ENCODE measurements around the gene BCL11A.

Gene BCL11A

DNA sequence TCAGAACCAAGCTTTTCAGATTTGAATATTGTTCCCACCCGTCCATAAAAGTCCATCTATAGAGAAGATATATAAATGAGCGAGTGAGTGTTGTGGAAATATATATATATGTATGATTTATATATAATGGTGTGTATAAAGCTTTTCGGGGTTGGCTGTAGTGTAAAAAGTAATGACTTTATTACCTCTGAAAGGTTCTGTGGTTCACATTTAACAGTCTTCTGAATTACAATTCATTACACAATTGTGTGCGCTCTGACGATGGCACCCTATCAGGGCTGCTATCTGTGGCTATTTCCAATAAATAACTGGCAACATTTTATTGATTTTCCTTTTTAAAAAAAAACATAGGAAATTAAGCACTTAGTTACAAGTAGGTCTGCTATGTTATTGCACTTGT lies 2.7 kb upstream of the BCL11A start:
- no peak overlapping the region for H3K4me3 ChIP-seq (replicated peaks; ENCODE audit: low read depth, low read length)
- DNase-seq (ENCODE audit: extremely low read depth, low read depth), result no peak
- TF ChIP-seq, protein P1, sequence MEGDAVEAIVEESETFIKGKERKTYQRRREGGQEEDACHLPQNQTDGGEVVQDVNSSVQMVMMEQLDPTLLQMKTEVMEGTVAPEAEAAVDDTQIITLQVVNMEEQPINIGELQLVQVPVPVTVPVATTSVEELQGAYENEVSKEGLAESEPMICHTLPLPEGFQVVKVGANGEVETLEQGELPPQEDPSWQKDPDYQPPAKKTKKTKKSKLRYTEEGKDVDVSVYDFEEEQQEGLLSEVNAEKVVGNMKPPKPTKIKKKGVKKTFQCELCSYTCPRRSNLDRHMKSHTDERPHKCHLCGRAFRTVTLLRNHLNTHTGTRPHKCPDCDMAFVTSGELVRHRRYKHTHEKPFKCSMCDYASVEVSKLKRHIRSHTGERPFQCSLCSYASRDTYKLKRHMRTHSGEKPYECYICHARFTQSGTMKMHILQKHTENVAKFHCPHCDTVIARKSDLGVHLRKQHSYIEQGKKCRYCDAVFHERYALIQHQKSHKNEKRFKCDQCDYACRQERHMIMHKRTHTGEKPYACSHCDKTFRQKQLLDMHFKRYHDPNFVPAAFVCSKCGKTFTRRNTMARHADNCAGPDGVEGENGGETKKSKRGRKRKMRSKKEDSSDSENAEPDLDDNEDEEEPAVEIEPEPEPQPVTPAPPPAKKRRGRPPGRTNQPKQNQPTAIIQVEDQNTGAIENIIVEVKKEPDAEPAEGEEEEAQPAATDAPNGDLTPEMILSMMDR (IDR thresholded peaks at IDR 0.05; ENCODE audit: low read depth, low read length, missing control alignments), result no peak

DNA sequence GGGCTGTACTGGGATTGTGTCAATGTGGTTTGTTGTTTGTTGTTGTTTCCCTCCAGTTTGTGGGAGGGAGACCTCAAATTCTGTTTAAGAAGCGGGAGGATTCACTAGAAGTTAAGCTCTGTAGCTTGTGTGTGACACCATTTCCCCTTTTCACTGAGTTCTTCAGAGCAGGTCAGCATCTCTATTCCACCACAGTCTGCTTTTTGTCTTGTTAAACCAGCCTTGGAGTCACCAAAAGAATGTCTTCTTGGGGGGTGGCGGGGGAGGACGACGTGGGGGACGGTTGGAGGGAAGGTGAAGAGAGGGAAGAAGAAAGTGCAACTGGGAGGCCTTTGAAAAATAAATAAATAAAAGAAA lies 2.3 kb upstream of the BCL11A start:
- peak overlapping the region; percentile 64 for H3K4me3 ChIP-seq (replicated peaks; ENCODE audit: low read depth, low read length)
- no peak for DNase-seq (ENCODE audit: extremely low read depth, low read depth)
- TF ChIP-seq, protein P1 (IDR thresholded peaks at IDR 0.05; ENCODE audit: low read depth, low read length, missing control alignments), result no peak

DNA sequence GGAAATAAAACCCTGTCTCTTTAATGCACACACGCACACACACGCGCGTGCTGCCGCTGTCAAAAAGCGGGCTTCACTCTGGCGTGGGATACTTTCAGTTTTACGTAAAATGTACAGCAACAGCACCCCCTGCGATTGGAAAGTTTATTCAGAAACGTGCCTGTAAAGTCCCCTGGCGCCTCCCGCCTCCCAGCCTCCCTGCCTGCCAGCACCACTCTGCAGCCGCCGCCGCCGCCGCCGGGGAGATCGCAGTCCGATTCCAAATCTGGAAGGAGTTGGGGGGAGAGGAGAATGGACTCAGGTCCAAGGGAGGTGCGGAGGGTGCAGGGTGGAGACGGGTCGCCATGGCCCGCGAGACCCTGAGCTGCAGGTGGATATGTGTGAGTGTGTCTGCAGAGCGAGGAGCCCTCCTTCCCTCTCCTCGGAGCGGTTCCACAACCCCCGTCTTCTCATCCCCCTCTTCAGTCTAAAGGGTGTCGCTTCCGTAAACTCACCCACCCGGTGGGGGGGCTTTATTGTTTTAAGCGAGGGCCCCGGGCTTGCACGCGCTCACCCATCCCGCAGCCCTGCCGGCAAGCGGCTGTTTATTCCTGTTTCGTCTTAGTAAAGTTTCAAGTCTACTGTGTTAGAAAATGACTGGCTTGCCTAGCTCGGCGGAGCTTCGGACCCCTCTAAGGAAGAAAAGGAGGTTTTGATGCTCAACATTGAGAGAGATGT lies 1.8 kb upstream of the BCL11A start:
- H3K4me3 ChIP-seq (replicated peaks; ENCODE audit: low read depth, low read length), result peak overlapping the region; percentile 64
- TF ChIP-seq, protein P1 (IDR thresholded peaks at IDR 0.05; ENCODE audit: low read depth, low read length, missing control alignments), result peak; percentile 13
- DNase-seq (ENCODE audit: extremely low read depth, low read depth), result no peak

DNA sequence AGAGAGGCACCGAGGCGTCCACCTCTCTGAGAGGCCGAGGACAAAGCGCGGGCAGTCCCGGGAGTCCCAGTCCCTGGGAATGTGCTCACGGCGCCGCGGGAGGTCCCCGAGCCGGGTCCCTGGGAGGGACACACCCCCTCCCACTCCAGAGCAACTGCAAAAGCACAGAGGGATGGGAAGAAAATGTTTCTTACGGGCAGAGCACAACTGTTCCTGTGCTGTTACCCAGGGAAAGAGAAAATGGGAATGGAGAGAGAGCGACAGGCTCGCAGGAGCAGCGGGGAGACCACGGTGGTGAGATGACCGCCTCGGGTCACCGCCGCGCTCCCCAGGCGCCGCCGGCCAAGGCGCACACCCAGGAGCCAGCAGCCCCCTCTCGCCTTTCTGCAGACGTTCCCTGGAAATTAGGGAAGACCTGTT lies 1.2 kb upstream of the BCL11A start:
- TF ChIP-seq, protein P1 (IDR thresholded peaks at IDR 0.05; ENCODE audit: low read depth, low read length, missing control alignments), result no peak
- peak overlapping the region; percentile 64 for H3K4me3 ChIP-seq (replicated peaks; ENCODE audit: low read depth, low read length)
- DNase-seq (ENCODE audit: extremely low read depth, low read depth), result no peak

DNA sequence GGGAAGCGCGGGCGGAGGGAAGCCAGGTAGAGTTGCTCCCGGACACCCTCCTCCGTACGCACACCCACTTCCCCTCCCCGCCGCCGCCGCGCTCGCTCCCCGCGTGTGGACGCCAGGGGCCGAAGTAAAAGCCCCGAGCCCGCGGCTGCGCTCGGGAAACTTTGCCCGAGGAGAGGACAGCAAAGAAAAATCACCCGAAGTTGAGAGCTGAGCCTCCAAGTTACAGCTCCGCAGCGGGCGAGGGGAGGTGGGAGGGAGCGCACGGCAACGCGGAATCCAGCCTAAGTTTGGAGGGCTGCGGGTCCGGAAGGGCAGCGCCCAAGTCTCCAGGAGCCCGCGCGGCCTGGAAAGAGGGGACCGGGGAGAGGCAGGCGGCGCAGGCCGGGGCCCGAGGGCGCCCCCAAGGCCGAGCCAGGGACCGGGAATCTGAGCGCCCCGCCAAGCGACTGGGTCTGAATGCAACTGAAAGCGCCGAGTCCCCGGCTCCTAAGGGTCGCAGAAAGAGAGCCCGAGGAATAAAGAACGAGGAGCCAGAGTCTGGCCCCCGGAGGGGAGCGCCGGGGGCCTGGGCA lies 706 bp upstream of the BCL11A start:
- peak overlapping the region; percentile 64 for H3K4me3 ChIP-seq (replicated peaks; ENCODE audit: low read depth, low read length)
- no peak for DNase-seq (ENCODE audit: extremely low read depth, low read depth)
- TF ChIP-seq, protein P1 (IDR thresholded peaks at IDR 0.05; ENCODE audit: low read depth, low read length, missing control alignments), result no peak

DNA sequence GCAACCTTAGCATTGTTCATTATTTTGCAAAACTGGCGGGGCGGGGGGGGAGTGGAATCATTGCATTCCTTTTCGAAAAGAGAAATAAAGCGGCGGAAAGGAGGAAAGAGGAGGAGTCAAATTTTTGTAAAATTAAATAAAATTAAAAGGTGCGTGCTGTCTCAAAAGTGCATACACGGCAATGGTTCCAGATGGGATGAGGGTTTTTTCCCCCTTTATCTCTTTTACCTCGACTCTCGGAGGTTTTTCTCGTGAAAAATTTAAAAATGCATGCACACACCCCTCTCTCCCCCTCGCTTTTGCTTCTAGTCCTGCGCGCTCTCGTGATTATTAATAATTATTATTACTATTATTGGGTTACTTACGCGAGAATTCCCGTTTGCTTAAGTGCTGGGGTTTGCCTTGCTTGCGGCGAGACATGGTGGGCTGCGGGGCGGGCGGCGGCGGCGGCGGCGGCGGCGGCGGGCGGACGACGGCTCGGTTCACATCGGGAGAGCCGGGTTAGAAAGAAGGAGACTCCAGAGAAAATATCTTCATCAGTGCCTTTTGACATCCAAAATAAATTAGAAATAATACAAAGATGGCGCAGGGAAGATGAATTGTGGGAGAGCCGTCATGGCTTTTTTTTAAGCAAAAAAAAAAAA lies 481 bp downstream of the BCL11A start:
- DNase-seq (ENCODE audit: extremely low read depth, low read depth), result no peak
- H3K4me3 ChIP-seq (replicated peaks; ENCODE audit: low read depth, low read length), result peak overlapping the region; percentile 64
- TF ChIP-seq, protein P1 (IDR thresholded peaks at IDR 0.05; ENCODE audit: low read depth, low read length, missing control alignments), result no peak
